Stimulated activated CD8-positive, alpha-beta memory T cell treated with anti-CD3 and anti-CD28 coated beads, Interleukin-7, amount 100 ng/mL, for 24 hours (primary cell): Measurements from ENCODE around the gene PTGDR.
A peak's percentile ranks its signal among the peaks of the same experiment; 100 is the strongest.

Experiments
- DNase-seq: peaks from one replicate; pipeline ENCODE4 v3.0.0-alpha.2; 2020; ENCODE audit warnings: low read depth

Gene PTGDR

GRCh38 chr14:52312931-52313355 lies 45.4 kb downstream of the PTGDR start:
- no peak for DNase-seq

- DNase-seq, result no peak
Observed at GRCh38 chr14:52313462-52313861, 46.0 kb downstream of the PTGDR start.

GRCh38 chr14:52313903-52314594 lies 46.6 kb downstream of the PTGDR start, which contains the start of gene PTGER2:
Gene PTGER2, plus strand, starts transcription at chr14:52314312. Its CDS starts 237 bp downstream, at chr14:52314549.
- DNase-seq, result peak; percentile 59

GRCh38 chr14:52314595-52315354 lies 47.3 kb downstream of the PTGDR start:
- no peak for DNase-seq

- no peak for DNase-seq
Observed at GRCh38 chr14:52315355-52315718, 47.8 kb downstream of the PTGDR start.

GRCh38 chr14:52318062-52318461 lies 50.6 kb downstream of the PTGDR start:
- DNase-seq, result no peak

GRCh38 chr14:52318826-52319645 lies 51.5 kb downstream of the PTGDR start:
- no peak for DNase-seq

GRCh38 chr14:52319919-52320318 lies 52.4 kb downstream of the PTGDR start:
- DNase-seq, result no peak

GRCh38 chr14:52325126-52325525 lies 57.6 kb downstream of the PTGDR start:
- no peak for DNase-seq

- DNase-seq, result no peak
Observed at GRCh38 chr14:52325630-52326029, 58.1 kb downstream of the PTGDR start.
